Activated naive CD8-positive, alpha-beta T cell treated with anti-CD3 and anti-CD28 coated beads for 36 hours (primary cell): Measurements from ENCODE around the gene LAMA1. TPM values are rescaled to one million over a fixed set of nuclear protein-coding genes. Genes with fewer than 3 reads are reported as not detected.
"Not testable (repeated sequence)": the region's sequence is repeated elsewhere in the genome, so short reads cannot be mapped to it uniquely, and the experiment has no call there.

Experiments
- DNase-seq: peaks from one replicate; pipeline ENCODE4 v3.0.0; 2021
- H3K27ac Mint-ChIP-seq: one replicate; pipeline ENCODE4 v1.8.0; 2022; ENCODE audit warnings: mild to moderate bottlenecking, moderate library complexity, mixed read lengths
- H3K27me3 Mint-ChIP-seq: one replicate; pipeline ENCODE4 v1.8.0; 2022; ENCODE audit warnings: mild to moderate bottlenecking, mixed read lengths
- H3K36me3 Mint-ChIP-seq: one replicate; pipeline ENCODE4 v1.8.0; 2021; ENCODE audit warnings: mild to moderate bottlenecking, mixed read lengths
- H3K4me1 Mint-ChIP-seq: one replicate; pipeline ENCODE4 v1.8.0; 2021; ENCODE audit warnings: mixed read lengths
- H3K4me3 Mint-ChIP-seq: one replicate; pipeline ENCODE4 v1.8.0; 2022; ENCODE audit warnings: mild to moderate bottlenecking, moderate library complexity, mixed read lengths
- H3K9me3 Mint-ChIP-seq: one replicate; pipeline ENCODE4 v1.8.0; 2022; ENCODE audit warnings: mixed read lengths
- total RNA-seq, 2 experiments: library from RNA; stranded (reverse); gene quantifications; one replicate each; pipeline ENCODE4 v1.2.3, GENCODE V29; 2021

Gene LAMA1
- total RNA-seq, 2 experiments from 2014 or later: not detected

DNA sequence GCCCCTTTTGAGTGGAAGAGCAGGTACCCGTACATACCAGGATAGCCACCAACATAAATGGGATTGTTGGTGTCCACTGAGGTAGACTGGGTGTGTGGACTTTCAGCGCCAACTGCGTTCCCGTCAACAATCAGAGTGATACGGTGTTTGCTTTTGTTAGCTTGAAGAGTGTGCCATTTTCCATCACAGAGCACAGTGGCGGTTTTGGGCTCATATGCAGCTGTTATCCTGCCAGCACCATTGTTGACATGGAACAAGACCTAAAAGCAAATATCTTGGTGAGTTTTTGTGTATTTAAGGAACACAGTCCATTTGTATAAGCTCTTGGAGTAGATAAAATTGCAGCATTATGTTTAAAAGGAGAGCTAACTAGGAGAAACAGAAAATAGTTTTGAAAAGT lies 174.5 kb downstream of the LAMA1 start:
- no peak overlapping the region for H3K4me3 Mint-ChIP-seq
- DNase-seq: no peak
- H3K36me3 Mint-ChIP-seq: no peaks in the 10 kb centered on the region
- H3K9me3 Mint-ChIP-seq: no peaks in the 10 kb centered on the region
- no peaks in the 10 kb centered on the region for H3K27me3 Mint-ChIP-seq
- no peak overlapping the region for H3K27ac Mint-ChIP-seq
- no peaks in the 10 kb centered on the region for H3K4me1 Mint-ChIP-seq

DNA sequence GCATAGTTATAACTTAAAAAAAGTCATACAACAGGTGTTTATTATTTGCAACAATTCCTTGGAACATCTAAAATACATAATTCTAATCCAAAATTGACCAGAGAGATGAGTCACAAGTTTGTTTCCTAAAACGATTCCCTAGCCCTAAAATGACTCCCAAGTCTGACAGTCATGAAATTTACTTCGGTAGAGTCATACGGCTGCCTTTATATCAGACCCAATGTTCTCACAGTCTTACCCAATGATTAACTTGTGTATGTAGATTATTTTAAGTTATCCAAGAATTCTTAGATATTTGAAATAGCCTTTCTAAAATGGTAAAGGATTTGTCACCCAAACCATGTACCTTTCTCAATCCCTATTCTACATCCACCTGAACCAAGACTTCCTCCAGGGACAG lies 174.9 kb downstream of the LAMA1 start:
- Mint-ChIP-seq H3K4me3 (no peak overlapping the region), H3K9me3 (no peaks in the 10 kb centered on the region), H3K4me1 (peaks cover 2% of the 10 kb centered on the region), H3K36me3 (no peaks in the 10 kb centered on the region), H3K27me3 (peaks cover 4% of the 10 kb centered on the region), H3K27ac (no peak overlapping the region)
- DNase-seq: no peak

DNA sequence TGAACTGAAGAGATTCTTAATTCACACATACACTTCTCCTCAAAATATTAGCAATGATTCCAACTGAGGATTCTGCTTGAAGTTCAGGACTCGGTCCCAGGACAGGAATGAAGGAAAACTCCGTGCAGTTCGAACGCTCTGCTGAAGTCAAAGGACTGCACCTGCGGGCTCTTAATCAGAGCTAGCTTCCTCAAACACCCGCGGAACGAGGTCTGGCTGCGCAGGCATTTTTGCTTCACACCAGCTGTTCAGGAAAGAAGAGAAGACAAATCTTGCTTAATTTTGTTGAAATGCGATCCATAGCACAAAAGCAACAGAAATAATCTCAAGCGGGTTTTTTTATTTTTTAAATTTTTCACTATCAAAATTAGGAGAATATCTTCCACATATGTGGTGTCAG lies 175.6 kb downstream of the LAMA1 start:
- Mint-ChIP-seq H3K36me3 (no peaks in the 10 kb centered on the region), H3K4me3 (no peak overlapping the region), H3K4me1 (peaks cover 2% of the 10 kb centered on the region), H3K27ac (no peak overlapping the region), H3K27me3 (peaks cover 5% of the 10 kb centered on the region), H3K9me3 (no peaks in the 10 kb centered on the region)
- DNase-seq: no peak

DNA sequence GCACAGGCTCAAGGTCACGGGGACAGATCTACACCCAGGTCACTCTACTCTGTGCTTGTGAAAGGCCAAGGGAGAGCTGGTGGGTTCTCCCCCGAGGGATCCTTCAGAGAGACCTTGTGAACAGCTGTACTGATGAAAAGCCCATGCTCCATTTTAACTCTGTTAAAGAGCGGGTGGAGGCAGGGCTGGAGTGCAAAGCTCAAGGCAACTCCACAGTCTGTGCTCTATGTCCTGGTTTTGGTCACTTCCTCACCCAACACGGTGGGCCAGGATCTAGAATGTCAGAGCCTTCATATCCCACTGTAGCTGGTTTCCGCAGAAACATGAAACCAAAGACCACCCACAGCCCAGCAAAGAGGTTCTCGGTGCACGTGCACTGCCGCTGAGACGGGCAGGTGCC lies 177.1 kb downstream of the LAMA1 start:
- no peak for DNase-seq
- H3K4me1 Mint-ChIP-seq: peaks cover 2% of the 10 kb centered on the region
- no peaks in the 10 kb centered on the region for H3K36me3 Mint-ChIP-seq
- no peaks in the 10 kb centered on the region for H3K9me3 Mint-ChIP-seq
- no peak overlapping the region for H3K4me3 Mint-ChIP-seq
- H3K27me3 Mint-ChIP-seq: peaks cover 12% of the 10 kb centered on the region
- no peak overlapping the region for H3K27ac Mint-ChIP-seq

DNA sequence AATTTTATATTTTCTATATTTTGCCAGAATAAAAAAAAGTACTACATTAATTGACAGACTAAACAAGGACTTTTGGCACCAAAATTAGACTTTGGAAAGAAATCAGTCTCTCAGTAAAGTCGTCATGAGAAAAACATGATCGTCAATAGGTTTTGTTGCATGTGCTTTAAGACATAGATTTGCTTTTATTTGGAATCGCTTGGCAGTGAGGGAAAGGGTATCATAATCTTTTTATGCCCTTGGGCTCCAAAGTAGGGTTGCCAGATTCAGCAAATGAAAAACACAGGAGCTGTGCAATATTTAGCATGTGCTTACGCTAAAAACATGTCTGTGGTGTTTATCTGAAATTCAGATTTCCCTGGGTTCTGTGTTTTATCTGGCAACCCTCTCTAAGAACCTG lies 177.6 kb downstream of the LAMA1 start:
- H3K36me3 Mint-ChIP-seq: no peaks in the 10 kb centered on the region
- H3K4me1 Mint-ChIP-seq: peaks cover 2% of the 10 kb centered on the region
- H3K4me3 Mint-ChIP-seq: no peak overlapping the region
- H3K27ac Mint-ChIP-seq: no peak overlapping the region
- peaks cover 12% of the 10 kb centered on the region for H3K27me3 Mint-ChIP-seq
- DNase-seq: no peak
- no peaks in the 10 kb centered on the region for H3K9me3 Mint-ChIP-seq

GRCh38 chr18:6938403-6938802 lies 179.2 kb downstream of the LAMA1 start:
- H3K27me3 Mint-ChIP-seq: peaks cover 12% of the 10 kb centered on the region
- not testable (repeated sequence) for H3K9me3 Mint-ChIP-seq, H3K4me1 Mint-ChIP-seq, H3K4me3 Mint-ChIP-seq, H3K27ac Mint-ChIP-seq, H3K36me3 Mint-ChIP-seq, DNase-seq

DNA sequence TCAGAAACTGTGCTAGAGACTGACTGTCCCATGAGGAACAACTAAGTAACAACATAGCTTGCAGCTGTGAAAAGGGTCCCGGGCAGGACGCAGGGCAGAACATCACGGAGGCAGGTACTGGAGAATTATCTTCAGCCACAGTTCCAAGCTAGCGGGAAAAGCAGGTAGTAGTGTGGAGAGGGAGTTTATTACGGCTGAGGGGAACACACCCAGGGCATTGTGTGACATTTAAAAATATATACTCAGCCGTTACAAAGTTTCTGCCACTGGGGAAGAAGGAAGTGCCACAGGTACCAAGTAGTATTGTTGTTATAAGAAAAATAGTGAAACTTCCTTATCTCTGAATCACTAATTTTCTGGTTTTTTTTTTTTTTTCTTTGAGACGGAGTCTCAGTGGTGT lies 179.6 kb downstream of the LAMA1 start:
- Mint-ChIP-seq H3K4me1 (peaks cover 2% of the 10 kb centered on the region), H3K27ac (no peak overlapping the region), H3K27me3 (peaks cover 12% of the 10 kb centered on the region), H3K4me3 (no peak overlapping the region), H3K9me3 (no peaks in the 10 kb centered on the region), H3K36me3 (no peaks in the 10 kb centered on the region)
- no peak for DNase-seq

GRCh38 chr18:6934859-6935258 lies 182.7 kb downstream of the LAMA1 start:
- peaks cover 2% of the 10 kb centered on the region for H3K9me3 Mint-ChIP-seq
- H3K4me3 Mint-ChIP-seq: no peak overlapping the region
- H3K27ac Mint-ChIP-seq: no peak overlapping the region
- DNase-seq: no peak
- H3K4me1 Mint-ChIP-seq: peaks cover 2% of the 10 kb centered on the region
- H3K27me3 Mint-ChIP-seq: peaks cover 12% of the 10 kb centered on the region
- H3K36me3 Mint-ChIP-seq: no peaks in the 10 kb centered on the region

GRCh38 chr18:6929370-6930102 lies 188.1 kb downstream of the LAMA1 start:
- Mint-ChIP-seq H3K4me1 (no peaks in the 10 kb centered on the region), H3K27ac (no peak overlapping the region), H3K9me3 (peaks cover 6% of the 10 kb centered on the region), H3K36me3 (no peaks in the 10 kb centered on the region), H3K27me3 (no peaks in the 10 kb centered on the region), H3K4me3 (no peak overlapping the region)
- no peak for DNase-seq

- Mint-ChIP-seq H3K4me3 (no peak overlapping the region), H3K27ac (no peak overlapping the region), H3K36me3 (no peaks in the 10 kb centered on the region), H3K27me3 (no peaks in the 10 kb centered on the region), H3K9me3 (peaks cover 6% of the 10 kb centered on the region), H3K4me1 (no peaks in the 10 kb centered on the region)
- no peak for DNase-seq
Observed at GRCh38 chr18:6928359-6928758, 189.2 kb downstream of the LAMA1 start.

DNA sequence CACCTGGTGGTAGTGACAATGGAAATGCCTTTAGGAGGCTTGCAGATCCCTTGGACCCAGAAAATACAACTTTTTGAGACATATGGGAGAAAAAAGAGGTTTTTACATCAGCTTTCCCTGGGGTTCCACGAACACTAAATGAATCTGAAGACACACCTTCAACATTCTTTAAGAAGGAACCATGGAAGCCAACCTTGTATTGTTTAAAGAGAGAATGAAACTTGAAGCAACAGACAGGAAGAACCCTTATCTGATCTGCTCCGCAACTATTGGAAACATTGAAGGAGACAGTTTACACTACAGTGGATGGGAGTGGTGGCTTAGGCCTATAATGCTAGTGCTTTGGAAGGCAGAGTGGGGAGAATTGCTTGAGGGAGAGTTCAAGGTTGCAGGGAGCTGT lies 190.4 kb downstream of the LAMA1 start:
- H3K36me3 Mint-ChIP-seq: no peaks in the 10 kb centered on the region

GRCh38 chr18:6923220-6923619 lies 194.4 kb downstream of the LAMA1 start:
- H3K4me3 Mint-ChIP-seq: no peak overlapping the region
- peaks cover 6% of the 10 kb centered on the region for H3K27me3 Mint-ChIP-seq
- DNase-seq: no peak
- H3K9me3 Mint-ChIP-seq: peaks cover 4% of the 10 kb centered on the region
- peaks cover 2% of the 10 kb centered on the region for H3K36me3 Mint-ChIP-seq
- H3K4me1 Mint-ChIP-seq: peaks cover 2% of the 10 kb centered on the region
- H3K27ac Mint-ChIP-seq: no peak overlapping the region

More for the DNA sequence above, 190.4 kb downstream of the LAMA1 start:
- DNase-seq: no peak
- no peak overlapping the region for H3K27ac Mint-ChIP-seq
- H3K4me3 Mint-ChIP-seq: no peak overlapping the region
- no peaks in the 10 kb centered on the region for H3K4me1 Mint-ChIP-seq
- peaks cover 6% of the 10 kb centered on the region for H3K9me3 Mint-ChIP-seq
- H3K27me3 Mint-ChIP-seq: no peaks in the 10 kb centered on the region

DNA sequence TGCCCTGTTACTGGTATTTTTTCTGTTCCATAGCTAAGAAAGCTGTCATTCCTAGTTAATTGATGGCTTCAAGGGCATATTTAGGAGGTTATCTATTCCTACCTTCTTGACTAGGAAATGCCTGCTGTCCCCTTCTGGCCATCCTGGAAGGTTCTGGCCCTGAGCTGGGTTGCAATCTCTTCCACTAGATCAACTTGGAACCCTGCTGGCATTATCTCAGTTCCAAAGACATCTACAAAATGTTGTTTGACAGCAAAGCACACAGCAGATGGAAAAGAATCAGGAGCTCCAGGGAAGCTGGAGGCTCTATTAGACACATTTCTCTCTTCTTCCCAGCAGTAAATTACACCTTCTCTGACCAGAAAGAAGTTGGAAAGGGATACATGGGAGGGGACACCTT lies 196.0 kb downstream of the LAMA1 start:
- no peak overlapping the region for H3K27ac Mint-ChIP-seq
- no peak for DNase-seq
- peaks cover 6% of the 10 kb centered on the region for H3K27me3 Mint-ChIP-seq

DNA sequence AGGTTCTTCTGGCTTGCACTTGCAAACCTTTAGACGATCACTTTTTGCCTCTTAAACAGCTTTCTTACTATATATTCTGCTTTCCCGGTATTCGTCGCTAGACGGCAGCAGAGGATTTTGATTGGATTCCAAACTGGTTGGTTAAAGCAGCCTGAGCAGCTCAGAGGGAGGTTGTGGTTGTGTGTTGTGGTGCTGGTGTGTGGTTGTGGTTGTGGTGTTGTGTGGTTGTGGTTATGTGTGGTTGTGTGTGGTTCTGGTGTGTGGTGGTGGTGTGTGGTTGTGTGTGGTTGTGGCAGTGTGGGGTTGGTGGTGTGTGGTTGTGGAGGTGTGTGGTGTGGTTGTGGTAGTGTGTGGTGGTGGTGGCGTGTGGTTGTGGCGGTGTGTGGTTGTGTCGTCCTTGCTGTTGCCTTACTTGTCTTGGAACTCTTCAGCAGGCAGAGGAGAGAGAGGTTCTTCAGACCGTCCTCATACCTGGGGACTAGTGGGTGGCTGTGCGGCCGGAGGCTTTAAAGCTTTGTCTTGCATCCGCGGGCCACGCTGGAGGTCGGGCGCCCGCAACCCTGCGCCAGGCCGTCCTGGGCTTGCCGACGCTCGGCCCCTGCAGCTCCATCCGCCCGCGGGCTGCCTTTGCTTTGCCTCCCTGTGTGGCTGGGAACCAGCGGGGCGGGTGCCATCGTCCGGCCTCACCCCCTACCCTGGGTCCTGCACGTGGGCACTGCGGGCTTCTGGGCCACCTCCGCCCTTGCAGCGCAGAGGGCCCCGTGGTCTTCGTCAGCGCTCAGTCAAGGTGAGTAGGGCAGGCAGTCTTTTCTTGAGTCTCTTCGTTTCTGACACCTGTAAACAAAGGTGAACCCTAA lies 197.3 kb downstream of the LAMA1 start:
- H3K9me3 Mint-ChIP-seq: peaks cover 4% of the 10 kb centered on the region
- no peak overlapping the region for H3K4me3 Mint-ChIP-seq
- peak overlapping the region; percentile 80 for H3K27ac Mint-ChIP-seq
- H3K4me1 Mint-ChIP-seq: peaks cover 2% of the 10 kb centered on the region
- peaks cover 2% of the 10 kb centered on the region for H3K36me3 Mint-ChIP-seq
- peaks cover 6% of the 10 kb centered on the region for H3K27me3 Mint-ChIP-seq
- DNase-seq: peak; percentile 4

More for the DNA sequence above, 196.0 kb downstream of the LAMA1 start:
- Mint-ChIP-seq H3K36me3 (peaks cover 2% of the 10 kb centered on the region), H3K9me3 (peaks cover 4% of the 10 kb centered on the region), H3K4me1 (peaks cover 2% of the 10 kb centered on the region), H3K4me3 (no peak overlapping the region)

GRCh38 chr18:6917072-6917471 lies 200.5 kb downstream of the LAMA1 start:
- H3K4me1 Mint-ChIP-seq: peaks cover 2% of the 10 kb centered on the region

More at GRCh38 chr18:6917072-6917471, 200.5 kb downstream of the LAMA1 start:
- H3K36me3 Mint-ChIP-seq: peaks cover 2% of the 10 kb centered on the region
- H3K9me3 Mint-ChIP-seq: peaks cover 4% of the 10 kb centered on the region
- no peak for DNase-seq
- H3K4me3 Mint-ChIP-seq: no peak overlapping the region
- no peak overlapping the region for H3K27ac Mint-ChIP-seq
- H3K27me3 Mint-ChIP-seq: peaks cover 6% of the 10 kb centered on the region
